K562 (cell line): ENCODE data around the gene KCNH2. TPM values are rescaled to one million over a fixed set of nuclear protein-coding genes. Genes with fewer than 3 reads are reported as not detected.

Experiments used
- CBX5 ChIP-seq: IDR thresholded peaks from 2 replicates; pipeline ENCODE4 v1.6.1; 2014; ENCODE audit warnings: low read depth, borderline replicate concordance
- CBX8 ChIP-seq: fragments of 200-600 bp; sonication (generic); IDR thresholded peaks from 2 replicates; pipeline ENCODE4 v1.6.1; 2012; ENCODE audit warnings: borderline replicate concordance, mixed run types, low read depth, mild to moderate bottlenecking, moderate library complexity, mixed read lengths, low read length, control low read depth, inconsistent platforms; ENCODE audit not compliant: poor library complexity, severe bottlenecking; ENCODE audit errors: extremely low read depth
- CC2D1A ChIP-seq: fragments of 450-650 bp; IDR thresholded peaks from 2 replicates; pipeline ENCODE4 v1.6.1; 2017; ENCODE audit warnings: mild to moderate bottlenecking
- DDX20 ChIP-seq: fragments of 450-650 bp; IDR thresholded peaks from 2 replicates; pipeline ENCODE4 v1.6.1; 2016; ENCODE audit warnings: missing genetic modification characterization, low read depth, mild to moderate bottlenecking, missing compliant biosample characterization, moderate library complexity
- ELK3 ChIP-seq: fragments of 450-650 bp; formaldehyde crosslinking; IDR thresholded peaks from 2 replicates; pipeline ENCODE4 v1.4.0; 2020; ENCODE audit warnings: mild to moderate bottlenecking
- HEY1 ChIP-seq: fragments of 250-450 bp; sonication (Bioruptor Pico); IDR thresholded peaks from 2 replicates; pipeline ENCODE4 v1.5.0; 2020; ENCODE audit warnings: mild to moderate bottlenecking, moderate library complexity, borderline replicate concordance
- HNRNPUL1 ChIP-seq: fragments of 200-400 bp; formaldehyde crosslinking; IDR thresholded peaks from 2 replicates; pipeline ENCODE4 v1.6.1; 2017; ENCODE audit warnings: low read length
- KAT2B ChIP-seq: IDR thresholded peaks from one replicate; pipeline ENCODE4 v1.6.1; 2012; ENCODE audit warnings: low read depth, mild to moderate bottlenecking, control low read depth, inconsistent platforms, low read length, moderate library complexity
- MAZ ChIP-seq, 2 experiments: fragments of 450-650 bp in 1 of 2; sonication (generic) in 1 of 2; formaldehyde crosslinking; IDR thresholded peaks in 1 of 2; conservative IDR thresholded peaks in 1 of 2; 2 replicates each; pipeline versions ENCODE4 v1.4.0 to v1.5.0; 2020; ENCODE audit warnings: mild to moderate bottlenecking in 1 of 2, missing genetic modification reagents in 1 of 2
- MCM7 ChIP-seq, 2 experiments: fragments of 450-650 bp; IDR thresholded peaks; 2 replicates each; pipeline ENCODE4 v1.6.1; 2016 to 2018
- MTA2 ChIP-seq: fragments of 450-650 bp; IDR thresholded peaks from 2 replicates; pipeline ENCODE4 v1.6.1; 2016; ENCODE audit warnings: low read depth
- NCOA1 ChIP-seq: fragments of 450-650 bp; IDR thresholded peaks from 2 replicates; pipeline ENCODE4 v1.6.1; 2016; ENCODE audit warnings: low read depth
- NCOA6 ChIP-seq: fragments of 450-650 bp; IDR thresholded peaks from 2 replicates; pipeline ENCODE4 v1.6.1; 2017; ENCODE audit warnings: mild to moderate bottlenecking
- NUFIP1 ChIP-seq: fragments of 450-650 bp; IDR thresholded peaks from 2 replicates; pipeline ENCODE4 v1.6.1; 2018; ENCODE audit not compliant: partially characterized antibody
- PHF21A ChIP-seq: fragments of 450-650 bp; IDR thresholded peaks from 2 replicates; pipeline ENCODE4 v1.6.1; 2017; ENCODE audit warnings: low read depth, borderline replicate concordance
- SMARCC2 ChIP-seq: fragments of 450-650 bp; IDR thresholded peaks from 2 replicates; pipeline ENCODE4 v1.6.1; 2017; ENCODE audit warnings: antibody characterized with exemption, moderate library complexity, mild to moderate bottlenecking, low read depth
- SOX6 ChIP-seq: fragments of 450-650 bp; IDR thresholded peaks from 2 replicates; pipeline ENCODE4 v1.6.1; 2014; ENCODE audit warnings: mild to moderate bottlenecking
- ZFX ChIP-seq: sonication (generic); formaldehyde crosslinking; IDR thresholded peaks from 2 replicates; pipeline ENCODE4 v1.8.0; 2022; ENCODE audit warnings: mild to moderate bottlenecking, missing genetic modification reagents, moderate library complexity
- ZNF57 ChIP-seq: fragments of 450-650 bp; formaldehyde crosslinking; IDR thresholded peaks from 2 replicates; pipeline ENCODE4 v1.4.0; 2020; ENCODE audit warnings: mild to moderate bottlenecking, moderate library complexity
- ZNF644 ChIP-seq: fragments of 200-800 bp; sonication (Bioruptor generic); IDR thresholded peaks from 2 replicates; pipeline ENCODE4 v1.6.1; 2016; ENCODE audit warnings: low read depth, missing genetic modification characterization, missing compliant biosample characterization
- ZSCAN32 ChIP-seq: fragments of 450-650 bp; formaldehyde crosslinking; IDR thresholded peaks from 2 replicates; pipeline ENCODE4 v1.4.0; 2020; ENCODE audit warnings: mild to moderate bottlenecking, moderate library complexity
- polyA plus RNA-seq, 8 experiments: library from polyadenylated mRNA; depleted of rRNA in 4 of 8; stranded (reverse) in 5 of 8; unstranded in 3 of 8; fragments of >200 nt; fragmentation: Nextera tagmentation in 2 of 8; fragmentation: Illumina TruSeq in 1 of 8; extraction: Ambion mirVana in 2 of 8; extraction: Trizol in 1 of 8; gene quantifications; 2 replicates each; pipeline versions ENCODE4 v1.2.1 to v1.2.3, GENCODE V29; 2011 to 2014; ENCODE audit warnings: inconsistent platforms in 1 of 8, missing spikeins in 1 of 8
- total RNA-seq, 7 experiments: library from RNA; depleted of rRNA in 6 of 7; stranded (reverse); fragments of >200 nt in 6 of 7; fragmentation: Illumina TruSeq in 2 of 7; extraction: Trizol in 2 of 7; gene quantifications; 2 replicates each; pipeline versions ENCODE4 v1.2.1 to v1.2.3, GENCODE V29; 2011 to 2021; ENCODE audit warnings: low replicate concordance in 1 of 7
- TF ChIP-seq, protein P1 (sequence below), 2 experiments: fragments of 150-350 bp in 1 of 2; IDR thresholded peaks; 2 replicates each; pipeline ENCODE4 v1.6.1; 2012 to 2016; ENCODE audit warnings: low read depth in 2 of 2, low read length in 2 of 2, mild to moderate bottlenecking in 1 of 2, moderate library complexity in 1 of 2
- TF ChIP-seq, protein P2 (sequence below): fragments of 250-450 bp; sonication (Bioruptor Pico); IDR thresholded peaks from 2 replicates; pipeline ENCODE4 v1.5.0; 2021; ENCODE audit warnings: mild to moderate bottlenecking, borderline replicate concordance

KCNH2 gene
- total and polyA plus RNA-seq, 9 of the 15 experiments (the other 6 are each of a cell fraction or from before 2014, with no cell fraction given): 18.1 to 368 (median 218) TPM

- TF ChIP-seq, protein P1, sequence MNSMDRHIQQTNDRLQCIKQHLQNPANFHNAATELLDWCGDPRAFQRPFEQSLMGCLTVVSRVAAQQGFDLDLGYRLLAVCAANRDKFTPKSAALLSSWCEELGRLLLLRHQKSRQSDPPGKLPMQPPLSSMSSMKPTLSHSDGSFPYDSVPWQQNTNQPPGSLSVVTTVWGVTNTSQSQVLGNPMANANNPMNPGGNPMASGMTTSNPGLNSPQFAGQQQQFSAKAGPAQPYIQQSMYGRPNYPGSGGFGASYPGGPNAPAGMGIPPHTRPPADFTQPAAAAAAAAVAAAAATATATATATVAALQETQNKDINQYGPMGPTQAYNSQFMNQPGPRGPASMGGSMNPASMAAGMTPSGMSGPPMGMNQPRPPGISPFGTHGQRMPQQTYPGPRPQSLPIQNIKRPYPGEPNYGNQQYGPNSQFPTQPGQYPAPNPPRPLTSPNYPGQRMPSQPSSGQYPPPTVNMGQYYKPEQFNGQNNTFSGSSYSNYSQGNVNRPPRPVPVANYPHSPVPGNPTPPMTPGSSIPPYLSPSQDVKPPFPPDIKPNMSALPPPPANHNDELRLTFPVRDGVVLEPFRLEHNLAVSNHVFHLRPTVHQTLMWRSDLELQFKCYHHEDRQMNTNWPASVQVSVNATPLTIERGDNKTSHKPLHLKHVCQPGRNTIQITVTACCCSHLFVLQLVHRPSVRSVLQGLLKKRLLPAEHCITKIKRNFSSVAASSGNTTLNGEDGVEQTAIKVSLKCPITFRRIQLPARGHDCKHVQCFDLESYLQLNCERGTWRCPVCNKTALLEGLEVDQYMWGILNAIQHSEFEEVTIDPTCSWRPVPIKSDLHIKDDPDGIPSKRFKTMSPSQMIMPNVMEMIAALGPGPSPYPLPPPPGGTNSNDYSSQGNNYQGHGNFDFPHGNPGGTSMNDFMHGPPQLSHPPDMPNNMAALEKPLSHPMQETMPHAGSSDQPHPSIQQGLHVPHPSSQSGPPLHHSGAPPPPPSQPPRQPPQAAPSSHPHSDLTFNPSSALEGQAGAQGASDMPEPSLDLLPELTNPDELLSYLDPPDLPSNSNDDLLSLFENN (IDR thresholded peaks at IDR 0.05; ENCODE audit: low read depth in 2 of 2, low read length in 2 of 2): no peak
- TF ChIP-seq NUFIP1: no peak
- TF ChIP-seq SOX6: 0 out of 2 replicates have a peak, but pooled peaks have one; percentile 47
- TF ChIP-seq MTA2: no peak; the same call in 1 of the 2 replicates
- TF ChIP-seq SMARCC2: peak; percentile 72; the same call in 1 of the 2 replicates
- TF ChIP-seq HNRNPUL1: no peak
- TF ChIP-seq CC2D1A: peak; percentile 65; the same call in 1 of the 2 replicates
- TF ChIP-seq NCOA1: 0 out of 2 replicates have a peak, but pooled peaks have one; percentile 52
- TF ChIP-seq ZFX: 0 out of 2 replicates have a peak, but pooled peaks have one; percentile 24
- TF ChIP-seq ZNF57: no peak
- TF ChIP-seq MAZ (CRISPR knock-in tag; conservative IDR thresholded peaks at IDR 0.05 in 1 of 2, IDR thresholded peaks at IDR 0.05 in 1 of 2): peak; percentile 78 to 97; a peak in 3 of 4 replicates
- TF ChIP-seq ZNF644 (tag): no peak
- TF ChIP-seq HEY1: no peak
- TF ChIP-seq, protein P2, sequence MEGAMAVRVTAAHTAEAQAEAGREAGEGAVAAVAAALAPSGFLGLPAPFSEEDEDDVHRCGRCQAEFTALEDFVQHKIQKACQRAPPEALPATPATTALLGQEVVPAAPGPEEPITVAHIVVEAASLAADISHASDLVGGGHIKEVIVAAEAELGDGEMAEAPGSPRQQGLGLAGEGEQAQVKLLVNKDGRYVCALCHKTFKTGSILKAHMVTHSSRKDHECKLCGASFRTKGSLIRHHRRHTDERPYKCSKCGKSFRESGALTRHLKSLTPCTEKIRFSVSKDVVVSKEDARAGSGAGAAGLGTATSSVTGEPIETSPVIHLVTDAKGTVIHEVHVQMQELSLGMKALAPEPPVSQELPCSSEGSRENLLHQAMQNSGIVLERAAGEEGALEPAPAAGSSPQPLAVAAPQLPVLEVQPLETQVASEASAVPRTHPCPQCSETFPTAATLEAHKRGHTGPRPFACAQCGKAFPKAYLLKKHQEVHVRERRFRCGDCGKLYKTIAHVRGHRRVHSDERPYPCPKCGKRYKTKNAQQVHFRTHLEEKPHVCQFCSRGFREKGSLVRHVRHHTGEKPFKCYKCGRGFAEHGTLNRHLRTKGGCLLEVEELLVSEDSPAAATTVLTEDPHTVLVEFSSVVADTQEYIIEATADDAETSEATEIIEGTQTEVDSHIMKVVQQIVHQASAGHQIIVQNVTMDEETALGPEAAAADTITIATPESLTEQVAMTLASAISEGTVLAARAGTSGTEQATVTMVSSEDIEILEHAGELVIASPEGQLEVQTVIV (CRISPR knock-in tag): no peak
- no peak for TF ChIP-seq MCM7 (IDR thresholded peaks at IDR 0.05)
- TF ChIP-seq ZSCAN32 (CRISPR knock-in tag): no peak
- TF ChIP-seq NCOA6: no peak
- no peak for TF ChIP-seq CBX5
- no peak for TF ChIP-seq DDX20 (tag)
- no peak for TF ChIP-seq KAT2B
- no peak; the same call in 1 of the 2 replicates for TF ChIP-seq PHF21A
- no peak for TF ChIP-seq CBX8
- TF ChIP-seq ELK3: no peak
Observed at GRCh38 chr7:151017953-151018420, 39.9 kb upstream of the KCNH2 start (continued).
